GM12873 (cell line): ENCODE results near the gene LOXL1.

Source experiments
- CTCF ChIP-seq: IDR thresholded peaks from 2 replicates; pipeline ENCODE4 v1.5.1; 2012; ENCODE audit warnings: low read depth, mild to moderate bottlenecking, moderate library complexity, low read length, control low read depth; ENCODE audit not compliant: insufficient read depth; ENCODE audit errors: missing control alignments

Gene LOXL1

GRCh38 chr15:73928241-73928579, 1.9 kb downstream of the LOXL1 start:
- TF ChIP-seq CTCF, result no peak

GRCh38 chr15:73928971-73929627, 2.8 kb downstream of the LOXL1 start:
- no peak for TF ChIP-seq CTCF

- no peak for TF ChIP-seq CTCF
Observed at GRCh38 chr15:73930371-73930770, 4.1 kb downstream of the LOXL1 start.

GRCh38 chr15:73930790-73931281, 4.6 kb downstream of the LOXL1 start:
- no peak for TF ChIP-seq CTCF

- TF ChIP-seq CTCF, result no peak
Observed at GRCh38 chr15:73931441-73931840, 5.2 kb downstream of the LOXL1 start.

- no peak for TF ChIP-seq CTCF
Observed at GRCh38 chr15:73932381-73933191, 6.3 kb downstream of the LOXL1 start.

GRCh38 chr15:73934281-73934680, 8.0 kb downstream of the LOXL1 start:
- no peak for TF ChIP-seq CTCF
